GM19239 (cell line): ENCODE data around the gene TSPAN11.

Experiments used
- DNase-seq: peaks from one replicate; pipeline ENCODE4 v3.0.0; 2011; ENCODE audit warnings: low spot score; ENCODE audit not compliant: insufficient read length
- FAIRE-seq: peaks from 2 replicates; lab custom pipeline; 2011; peaks lifted over from hg19 to GRCh38; lab: Jason Lieb, UNC

Gene TSPAN11

DNA sequence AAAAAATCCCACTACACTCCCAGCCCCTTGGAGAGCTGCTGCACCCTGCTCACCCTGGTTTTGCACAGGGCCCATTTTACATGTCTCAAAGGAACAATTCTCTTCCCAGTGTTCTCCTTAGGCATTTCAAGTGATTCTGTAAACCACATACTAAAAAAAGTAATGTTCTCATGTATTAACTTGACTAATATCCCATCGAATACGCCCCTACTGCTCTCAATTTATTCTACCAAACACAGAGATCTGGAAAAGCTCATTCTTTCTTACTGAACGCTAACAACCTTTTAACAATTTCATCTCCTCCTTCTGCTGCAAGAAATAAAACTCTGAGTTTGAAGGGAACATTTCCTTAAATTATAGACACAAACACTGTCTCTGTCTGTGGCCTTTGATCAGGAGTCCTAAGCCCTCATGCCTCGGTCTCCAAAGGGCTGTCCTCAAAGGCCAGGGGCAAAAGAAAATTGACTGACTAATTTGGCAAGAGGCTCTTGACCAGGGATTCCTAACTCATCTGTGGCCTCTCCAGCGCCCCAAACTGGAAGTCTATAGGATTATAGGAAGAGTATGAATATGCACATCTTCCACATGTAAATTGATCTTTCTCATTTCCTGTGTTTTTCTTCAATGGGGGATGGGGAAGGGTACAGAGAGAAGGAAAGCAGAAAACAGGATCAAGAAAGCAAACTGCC is 17.1 kb upstream of the TSPAN11 start:
- DNase-seq (no peak), FAIRE-seq (no peak)

DNA sequence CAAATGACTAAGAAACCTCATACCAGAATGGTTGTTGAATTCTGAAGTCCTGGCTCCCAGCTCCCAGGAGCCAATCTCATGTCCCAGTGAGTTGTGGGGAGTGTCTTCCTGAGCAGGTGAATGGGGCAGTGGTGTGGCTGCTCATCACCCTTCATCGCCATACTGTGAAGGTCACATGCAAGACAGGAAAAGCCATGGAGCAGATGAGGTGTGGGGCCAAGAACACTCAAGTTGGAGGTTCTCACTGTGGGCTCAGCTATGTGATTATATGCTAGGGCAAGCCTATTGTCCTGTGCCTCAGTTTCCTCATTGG is 16.6 kb upstream of the TSPAN11 start:
- FAIRE-seq, result no peak
- DNase-seq, result no peak

DNA sequence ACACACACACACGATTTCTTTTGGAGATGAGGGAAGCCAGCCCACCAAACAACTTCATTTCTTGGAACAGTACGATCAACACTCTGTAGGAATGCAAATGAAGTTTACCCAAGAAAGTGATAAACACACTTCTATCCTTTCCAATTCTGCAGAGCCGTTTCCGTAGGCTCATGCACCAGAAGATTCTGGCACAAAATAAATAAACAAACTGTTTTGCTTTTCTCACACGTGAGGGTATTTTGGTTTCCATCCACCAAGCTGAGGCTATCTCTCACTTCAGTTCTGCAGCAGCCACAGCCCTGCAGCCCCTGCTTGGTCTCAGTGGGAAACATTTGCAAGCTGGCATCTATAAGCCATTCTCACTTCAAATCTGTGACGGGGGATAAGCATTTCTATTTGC is 15.3 kb upstream of the TSPAN11 start:
- FAIRE-seq (no peak), DNase-seq (no peak)

DNA sequence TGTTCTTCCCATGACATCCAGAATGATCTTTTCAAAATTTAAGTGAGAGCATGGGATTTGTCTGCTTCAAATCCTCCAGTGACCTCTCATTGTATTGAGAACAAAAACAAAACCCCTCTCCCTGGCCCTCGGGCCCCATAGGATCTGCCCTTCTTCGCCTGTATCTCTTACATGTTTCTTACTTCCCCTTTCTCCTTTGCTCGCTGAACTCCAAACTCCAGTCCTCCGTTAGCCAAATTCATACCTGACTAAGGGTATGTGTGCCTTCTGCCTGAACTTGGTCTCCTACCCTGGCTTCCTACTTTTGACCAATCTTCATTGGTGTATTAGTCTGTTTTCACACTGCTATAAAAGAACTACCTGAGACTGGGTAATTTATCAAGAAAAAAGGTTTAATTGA is 13.2 kb upstream of the TSPAN11 start:
- DNase-seq (no peak), FAIRE-seq (no peak)

DNA sequence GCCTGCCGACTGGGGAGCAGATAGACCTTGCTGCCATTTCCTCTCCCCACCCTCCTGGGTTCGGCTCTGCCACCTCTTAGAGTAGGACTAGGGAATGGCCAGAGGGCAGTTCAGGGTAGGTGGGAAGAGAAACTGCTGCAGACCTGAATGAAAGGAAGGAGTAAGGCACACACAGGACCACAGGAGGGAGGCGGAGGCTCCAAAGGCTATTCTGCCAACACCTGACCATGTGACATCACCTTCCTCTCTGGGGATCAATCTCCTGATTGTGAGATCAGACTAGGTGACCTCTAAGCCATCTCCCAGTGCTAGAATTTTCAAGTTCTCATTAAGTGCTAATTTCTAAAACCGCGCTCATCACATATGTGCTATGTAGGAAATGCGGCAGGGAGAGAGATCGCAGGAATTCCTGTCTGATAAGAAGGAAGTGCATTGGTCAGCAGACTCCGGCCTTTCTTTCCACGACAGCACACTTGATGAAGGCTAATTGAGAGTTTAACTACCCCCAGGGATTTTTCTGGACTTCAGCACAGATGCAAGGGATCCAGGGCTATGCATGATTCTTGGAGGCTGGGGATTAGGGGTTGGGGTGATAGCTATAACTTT is 11.5 kb upstream of the TSPAN11 start:
- DNase-seq, result no peak
- no peak for FAIRE-seq

DNA sequence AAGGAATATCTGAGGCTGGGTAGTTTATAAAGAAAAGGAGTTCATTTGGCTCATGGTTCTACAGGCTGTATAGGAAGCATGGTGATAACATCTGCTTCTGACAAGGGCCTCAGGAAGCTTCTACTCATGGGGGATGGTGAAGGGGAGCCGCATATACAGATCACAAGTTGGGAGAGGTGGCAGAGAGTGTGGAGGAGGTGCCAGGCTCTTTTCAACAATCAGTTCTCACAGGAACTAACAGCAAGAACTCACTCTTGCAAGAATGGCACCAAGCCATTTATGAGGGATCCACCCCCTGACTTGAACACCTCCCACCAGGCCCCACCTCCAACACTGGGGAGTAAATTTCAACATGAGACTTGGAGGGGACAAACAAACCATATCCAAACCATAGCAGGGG is 3.5 kb upstream of the TSPAN11 start:
- FAIRE-seq, result no peak

DNA sequence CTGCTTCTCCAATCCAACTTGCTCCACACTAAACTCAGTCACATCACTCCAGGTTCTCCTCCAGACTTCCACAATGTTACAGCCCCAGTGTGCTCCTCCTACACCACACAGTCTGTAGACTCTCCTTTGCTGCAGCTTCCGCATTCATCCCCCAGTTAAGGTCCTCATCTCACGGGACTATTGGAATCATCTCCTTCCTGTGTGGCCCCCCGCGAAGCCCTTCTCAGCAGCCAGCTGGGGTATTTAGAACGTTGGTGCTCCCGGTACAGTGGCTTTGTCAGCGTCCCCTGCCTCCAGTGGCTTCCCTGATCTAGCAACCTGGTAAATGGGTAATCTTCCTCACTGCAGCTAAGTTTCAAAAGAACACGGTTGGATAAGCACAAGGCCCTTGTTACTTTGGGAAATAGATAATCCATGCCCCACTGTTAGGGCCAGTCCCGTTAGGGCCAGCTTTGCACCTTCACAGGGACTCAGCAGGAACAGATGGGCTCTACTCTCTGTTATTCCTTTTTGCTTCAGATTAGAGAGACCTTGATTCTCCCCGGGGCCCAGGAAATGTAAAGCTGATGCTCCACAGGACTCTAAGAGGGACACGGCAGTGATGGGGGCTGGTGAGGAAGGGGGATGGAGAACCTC is 823 bp upstream of the TSPAN11 start:
- no peak for FAIRE-seq
- no peak for DNase-seq

More for the DNA sequence above, 3.5 kb upstream of the TSPAN11 start:
- DNase-seq, result no peak

DNA sequence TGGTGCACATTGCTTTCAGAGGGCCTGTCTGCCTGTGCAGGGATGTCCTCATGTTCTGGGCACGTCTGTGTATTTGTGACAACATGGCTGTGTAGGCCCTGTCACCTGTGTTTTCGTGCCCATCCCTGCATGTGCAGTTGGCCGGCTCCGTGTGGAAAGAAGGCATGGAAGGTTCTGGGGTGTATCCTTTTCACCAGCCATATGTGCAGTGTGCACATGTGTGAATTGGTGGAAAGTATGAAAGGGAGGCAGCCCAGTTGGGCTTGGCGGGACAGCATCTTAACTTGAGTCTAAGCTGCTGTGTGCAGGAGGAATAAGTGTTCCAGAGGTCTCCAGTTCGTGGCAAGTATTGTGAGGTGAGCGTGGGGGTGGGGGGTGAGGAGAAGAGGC is 669 bp downstream of the TSPAN11 start:
- DNase-seq, result no peak

DNA sequence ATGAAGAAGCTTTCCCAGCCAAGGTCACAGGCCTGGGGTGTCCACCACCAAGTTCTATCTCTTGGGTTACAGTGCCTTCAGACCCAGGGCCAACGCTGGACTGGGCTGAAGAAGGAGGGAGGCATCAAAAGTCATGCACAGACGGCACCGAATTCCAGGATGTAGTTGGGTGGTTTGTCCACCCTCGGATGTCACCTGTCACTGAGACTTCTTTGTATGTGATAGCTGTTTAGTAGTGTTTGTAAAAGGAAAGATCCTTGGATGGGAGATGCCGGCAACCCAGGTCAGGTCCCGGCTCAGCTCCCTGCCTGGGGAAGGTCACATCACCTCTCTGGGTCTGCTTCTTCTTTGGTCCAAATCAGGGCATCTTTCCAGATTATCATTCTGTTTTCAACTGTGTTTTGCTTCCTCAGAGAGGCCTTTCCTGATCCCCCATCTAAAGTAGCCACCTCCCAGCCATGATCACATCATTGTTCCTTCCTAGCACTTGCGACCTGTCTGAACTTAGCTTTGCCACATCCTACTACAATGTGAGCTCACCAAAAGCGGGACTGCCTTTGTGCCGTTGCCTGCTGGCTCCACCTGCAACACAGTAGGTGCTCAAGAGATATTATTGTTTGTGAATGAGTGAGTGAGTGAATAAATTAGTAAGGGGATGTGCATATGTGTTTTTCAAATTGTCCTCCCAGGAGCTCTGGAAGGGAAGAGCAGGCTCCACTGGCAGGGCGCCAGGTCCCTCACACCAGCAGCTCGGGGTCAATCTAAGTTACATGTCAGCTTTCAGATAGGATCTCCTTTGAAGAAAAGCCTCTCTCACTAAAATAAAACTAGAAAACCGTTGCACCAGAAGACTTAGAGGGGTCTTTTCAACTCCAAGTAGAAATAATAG is 2.1 kb downstream of the TSPAN11 start:
- no peak for DNase-seq
- no peak for FAIRE-seq

More for the DNA sequence above, 669 bp downstream of the TSPAN11 start:
- no peak for FAIRE-seq

DNA sequence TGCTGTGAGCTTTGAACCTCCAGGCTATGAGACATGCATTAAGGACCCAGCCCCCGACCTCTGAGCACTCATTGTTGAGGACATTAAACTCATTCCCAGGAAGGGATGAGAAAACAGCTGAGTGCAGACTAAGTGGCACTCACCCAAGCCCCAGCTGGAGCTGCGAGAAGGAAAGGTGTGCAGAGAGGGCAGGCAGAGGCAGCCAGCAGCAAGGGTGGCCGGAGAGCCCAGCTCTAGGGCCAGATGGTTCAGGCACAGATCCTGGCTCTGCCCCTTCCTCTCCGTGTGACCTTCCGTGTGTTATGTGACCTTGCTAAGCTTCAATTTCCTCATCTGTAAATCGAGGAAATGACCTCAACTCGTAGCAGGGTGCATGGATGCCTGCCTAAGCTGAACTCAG is 3.7 kb downstream of the TSPAN11 start:
- FAIRE-seq, result no peak
- no peak for DNase-seq

DNA sequence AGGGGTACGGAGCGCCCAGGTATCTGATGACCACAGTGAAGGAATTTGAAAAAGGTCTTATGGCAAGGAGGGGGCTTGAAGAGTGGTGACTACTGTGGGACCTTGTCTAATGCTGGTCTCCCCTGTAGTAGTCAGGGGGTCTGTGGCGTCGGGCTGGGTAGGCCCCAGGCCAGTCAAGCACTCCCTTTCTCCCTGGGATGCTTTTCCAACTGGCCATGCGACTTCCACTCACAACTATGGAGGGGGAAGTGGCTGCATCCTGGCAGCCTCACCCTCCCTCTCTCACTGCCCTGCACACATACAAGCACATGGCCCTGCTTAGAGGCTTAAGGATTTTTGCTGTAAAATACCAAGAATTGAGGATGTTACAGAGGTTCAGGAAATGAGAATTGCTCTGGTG is 4.1 kb downstream of the TSPAN11 start:
- DNase-seq (no peak), FAIRE-seq (no peak)

DNA sequence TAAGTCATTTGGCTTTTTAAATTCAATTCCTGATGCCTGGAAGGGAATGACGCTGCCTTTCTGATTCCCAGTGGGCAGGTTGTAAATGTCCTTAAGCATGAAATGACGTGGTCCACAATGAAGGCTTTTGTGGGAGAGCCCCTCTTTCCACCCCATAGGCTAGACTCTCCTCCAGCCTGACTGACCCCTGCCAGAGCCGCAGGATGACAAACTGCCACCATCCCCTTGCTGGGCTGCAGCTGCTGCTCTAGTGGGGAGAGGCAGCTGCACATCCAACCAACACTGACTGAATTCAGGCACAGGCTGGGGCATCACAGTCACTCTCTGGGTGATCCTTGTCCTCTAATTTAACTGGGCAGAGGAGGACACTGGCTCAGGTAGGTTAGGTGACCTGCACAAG is 6.3 kb downstream of the TSPAN11 start:
- DNase-seq (no peak), FAIRE-seq (no peak)

DNA sequence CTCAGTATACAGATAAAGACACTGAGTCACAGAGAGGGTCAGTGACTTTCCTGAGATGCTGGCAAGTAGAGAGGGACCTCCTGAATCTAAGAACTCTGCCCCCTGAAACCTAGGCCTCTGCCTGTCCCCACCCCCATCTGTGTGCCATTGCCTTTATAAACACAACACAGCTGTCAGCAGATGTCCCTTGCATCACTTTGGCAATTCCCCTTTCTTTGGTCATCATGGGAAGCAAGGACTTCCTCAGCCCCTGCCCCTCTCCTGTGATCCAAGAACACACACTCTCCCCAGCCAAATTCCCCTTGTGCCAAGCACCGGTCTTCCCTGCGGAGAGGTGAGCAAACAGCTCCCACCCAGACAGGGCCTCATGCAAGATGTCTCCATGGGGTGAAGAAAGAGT is 8.3 kb downstream of the TSPAN11 start:
- FAIRE-seq, result no peak
- no peak for DNase-seq

DNA sequence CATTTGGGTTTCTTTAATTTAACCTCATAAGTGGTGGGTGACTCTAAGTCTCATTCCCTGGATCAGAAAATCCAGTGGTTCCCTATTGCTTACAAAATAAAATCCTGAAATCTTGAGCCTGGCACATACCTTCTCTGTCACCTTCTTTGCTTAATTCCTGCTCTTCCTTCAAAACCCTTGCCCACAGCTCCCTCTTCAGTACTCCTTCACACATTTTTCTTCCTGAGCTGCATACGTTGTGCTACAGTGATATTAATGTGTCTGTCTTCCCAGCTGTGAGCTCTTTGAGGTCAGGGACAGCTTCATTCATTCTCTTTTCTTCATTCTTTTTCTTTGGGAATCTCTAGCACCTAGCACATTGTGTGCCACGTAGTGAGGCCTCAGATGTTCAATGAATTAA is 9.5 kb downstream of the TSPAN11 start:
- DNase-seq (no peak), FAIRE-seq (no peak)

DNA sequence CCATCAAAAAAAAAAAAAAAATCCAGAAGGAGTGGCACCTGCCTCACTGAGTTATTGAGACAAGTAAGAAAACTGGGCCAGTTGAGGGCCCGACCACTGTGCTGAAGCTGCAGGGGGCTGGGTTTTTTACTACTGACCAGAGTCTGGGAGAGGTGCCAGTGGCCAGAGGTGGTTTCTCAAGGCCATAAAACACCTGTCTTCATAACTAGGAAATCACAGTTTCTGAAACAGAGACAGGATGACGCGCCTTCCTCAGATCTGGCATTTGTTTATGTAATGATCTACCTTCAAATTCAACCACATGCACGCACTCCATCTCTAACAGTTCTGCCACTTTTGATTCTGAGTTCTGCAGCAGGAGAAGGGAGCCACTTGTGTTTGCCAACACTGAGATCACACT is 12.7 kb downstream of the TSPAN11 start:
- DNase-seq, result no peak
- no peak for FAIRE-seq

DNA sequence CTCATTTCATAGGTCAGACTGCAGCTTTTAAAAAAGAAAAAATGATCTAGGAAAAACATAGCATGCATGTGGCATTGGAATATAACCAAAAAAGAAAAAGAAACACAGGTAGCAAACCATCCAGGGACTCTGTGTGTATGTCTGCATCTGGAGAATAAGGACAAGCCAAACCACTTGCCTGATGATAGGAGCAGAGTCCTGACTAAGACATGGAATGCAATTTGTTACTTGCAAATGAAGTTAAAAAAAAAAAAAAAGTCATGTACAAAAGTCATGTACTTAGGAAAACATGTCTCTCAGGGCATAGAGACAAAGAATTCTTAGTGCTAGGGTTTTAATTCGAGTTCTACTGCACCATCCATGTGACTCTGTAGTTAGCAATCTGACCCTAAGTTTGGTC is 15.9 kb downstream of the TSPAN11 start:
- FAIRE-seq (no peak), DNase-seq (no peak)

DNA sequence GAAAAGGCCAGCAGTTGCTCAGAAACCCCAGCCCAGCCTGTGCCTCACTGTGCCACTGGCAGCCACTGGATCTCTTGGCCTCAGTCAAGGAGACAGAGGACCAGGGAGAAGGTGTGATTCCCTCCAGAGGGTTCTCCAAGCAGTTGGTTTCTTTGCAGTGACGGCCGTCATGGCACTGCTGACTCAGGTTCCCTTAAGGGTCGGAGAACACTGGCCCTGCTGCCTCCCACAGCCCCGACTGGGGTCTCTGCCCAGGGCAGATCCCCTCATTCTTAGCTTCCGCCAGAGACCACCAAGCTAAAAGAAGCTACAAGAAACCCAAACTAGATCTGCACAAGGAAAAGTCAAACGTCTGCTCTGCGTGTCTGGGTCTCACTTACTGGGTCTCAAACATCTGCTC is 16.4 kb downstream of the TSPAN11 start:
- FAIRE-seq (no peak), DNase-seq (no peak)

DNA sequence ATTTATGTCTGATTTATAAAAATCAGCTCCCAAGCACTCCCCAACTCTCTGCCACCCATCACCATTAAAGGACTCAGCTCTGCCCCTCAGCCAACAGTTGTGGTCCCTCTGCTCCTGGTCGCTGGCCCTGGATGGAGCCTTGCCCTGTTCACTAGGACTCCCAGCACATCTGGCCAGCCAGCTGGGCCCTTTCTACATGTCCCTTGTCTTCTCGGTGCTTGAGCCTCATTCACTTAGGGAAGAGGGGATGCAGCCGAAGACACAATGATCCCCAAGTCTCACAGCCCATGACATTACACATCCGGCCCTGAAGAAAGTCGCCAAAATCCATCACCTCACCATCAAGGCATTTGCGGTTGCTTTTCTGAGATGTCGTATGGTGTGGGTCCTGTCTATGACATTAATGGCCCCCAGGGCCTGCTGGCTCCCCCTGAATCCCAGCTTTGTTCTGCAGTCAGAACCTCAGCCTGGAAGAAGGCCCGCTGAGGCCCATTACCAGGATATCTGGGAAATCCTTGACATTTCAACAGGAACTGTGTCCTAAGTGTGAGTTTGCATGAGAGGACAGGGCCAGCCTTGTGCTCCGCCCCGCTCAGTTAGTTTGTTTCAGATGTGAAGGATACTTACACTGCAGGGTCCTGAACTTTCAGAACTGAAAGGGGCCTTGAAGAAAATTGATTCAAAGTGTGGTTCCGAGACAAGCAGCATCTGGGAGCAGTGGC is 19.1 kb downstream of the TSPAN11 start:
- FAIRE-seq (no peak), DNase-seq (no peak)

DNA sequence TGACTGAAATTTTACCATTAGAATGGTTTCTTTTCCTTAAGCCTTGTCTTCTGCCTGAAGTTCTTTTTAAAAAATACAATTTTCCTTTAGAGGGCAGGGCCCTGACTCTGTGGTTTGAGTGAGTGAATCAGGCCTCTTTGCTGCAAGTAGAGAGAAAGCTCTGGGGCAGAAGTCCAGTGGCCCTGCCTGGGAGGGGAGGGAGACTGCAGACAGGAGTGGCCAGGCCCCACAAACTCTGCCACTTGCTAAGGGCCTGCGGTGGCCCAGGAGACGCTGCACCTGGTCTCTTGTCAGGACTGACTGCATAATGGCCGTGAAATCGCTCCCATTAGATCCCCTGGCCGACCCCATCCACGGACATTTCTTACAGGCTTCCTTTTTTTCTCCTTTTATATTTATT is 25.5 kb downstream of the TSPAN11 start:
- FAIRE-seq, result no peak

DNA sequence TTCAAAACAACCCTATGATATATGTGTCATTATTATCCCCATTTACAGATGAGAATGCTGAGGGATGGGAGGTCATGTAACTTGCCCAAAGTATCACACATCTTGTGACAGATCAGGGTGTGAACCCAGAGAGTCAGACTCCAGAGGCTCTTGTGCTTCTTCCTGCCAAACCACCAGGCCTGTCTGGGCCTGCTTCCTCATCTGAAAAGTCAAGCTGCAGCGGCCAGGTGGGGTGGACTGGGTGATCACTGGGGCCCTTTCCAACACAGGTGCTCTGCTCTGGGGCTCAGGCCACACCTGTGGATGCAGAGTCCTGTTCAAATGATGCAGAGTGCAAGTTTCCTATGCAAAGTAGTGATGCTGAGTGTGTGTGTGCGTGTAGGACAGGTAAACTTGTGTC is 26.7 kb downstream of the TSPAN11 start:
- FAIRE-seq (no peak), DNase-seq (no peak)

More for the DNA sequence above, 25.5 kb downstream of the TSPAN11 start:
- no peak for DNase-seq
